Activated CD4-positive, alpha-beta memory T cell treated with anti-CD3 and anti-CD28 coated beads for 36 hours (primary cell): Measurements from ENCODE around the gene NTMT1. TPM values are rescaled to one million over a fixed set of nuclear protein-coding genes. Genes with fewer than 3 reads are reported as not detected.
"Not testable (repeated sequence)": the region's sequence is repeated elsewhere in the genome, so short reads cannot be mapped to it uniquely, and the experiment has no call there.

Source experiments
- CTCF ChIA-PET: fragments of 350-600 bp; sonication (Branson Sonifier 250); formaldehyde crosslinking; loops from one replicate; lab custom pipeline; 2021; ENCODE audit warnings: antibody characterized with exemption, inconsistent platforms; lab: Charles Lee
- POLR2A ChIA-PET: fragments of 350-600 bp; sonication (Branson Sonifier 250); formaldehyde crosslinking; loops from one replicate; lab custom pipeline; 2021; ENCODE audit warnings: antibody characterized with exemption; lab: Charles Lee
- DNase-seq: peaks from one replicate; pipeline ENCODE4 v3.0.0-alpha.2; 2020
- H3K27ac Mint-ChIP-seq: one replicate; pipeline ENCODE4 v1.8.0; 2021; ENCODE audit warnings: mixed read lengths
- H3K27me3 Mint-ChIP-seq: one replicate; pipeline ENCODE4 v1.8.0; 2021; ENCODE audit warnings: mixed read lengths
- H3K36me3 Mint-ChIP-seq: one replicate; pipeline ENCODE4 v1.8.0; 2021; ENCODE audit warnings: mixed read lengths
- H3K4me1 Mint-ChIP-seq: one replicate; pipeline ENCODE4 v1.8.0; 2021; ENCODE audit warnings: low read depth, mixed read lengths
- H3K4me3 Mint-ChIP-seq: one replicate; pipeline ENCODE4 v1.8.0; 2021; ENCODE audit warnings: mild to moderate bottlenecking, mixed read lengths
- H3K9me3 Mint-ChIP-seq: one replicate; pipeline ENCODE4 v1.8.0; 2021; ENCODE audit warnings: mixed read lengths
- intact Hi-C: fragments of 100-400 bp; cut with micrococcal nuclease; formaldehyde crosslinking; loops from one replicate; pipeline ENCODE4 v1.15.1; 2023
- total RNA-seq, 2 experiments: library from RNA; stranded (reverse); gene quantifications; one replicate each; pipeline ENCODE4 v1.2.3, GENCODE V29; 2021

NTMT1 gene
- total RNA-seq, 2 experiments from 2014 or later, result 59.9 to 64.6 TPM

DNA sequence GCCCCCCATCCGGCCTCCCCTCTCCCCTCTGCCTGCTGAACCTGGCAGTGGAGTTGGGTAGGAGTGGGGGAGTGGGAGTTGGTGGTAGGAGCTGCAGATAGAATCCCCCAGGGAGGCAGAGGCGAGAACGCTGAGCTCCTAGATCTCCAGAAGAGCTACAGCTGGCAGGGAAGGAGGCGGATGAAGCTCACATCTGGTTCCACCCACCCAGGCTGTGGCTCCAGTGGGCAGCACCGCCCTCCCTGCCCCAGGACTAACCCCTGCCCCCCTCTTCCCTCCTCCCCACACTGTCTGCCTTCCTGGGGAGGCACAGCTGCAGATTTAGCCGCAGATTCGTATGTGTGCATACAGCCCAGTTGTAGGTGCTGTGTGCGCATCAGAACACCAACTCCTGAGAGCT is 39.3 kb upstream of the NTMT1 start:
- ChIA-PET CTCF (interaction anchor here (0.7 to 2.0 kb wide), 4 partner anchors 88 to 455 kb away, joined by 4 to 8 read pairs (median 5); no protein-coding TSS in a partner anchor), POLR2A (interaction anchor here (1.2 kb wide), 1 partner anchor 97 kb away, joined by 3 read pairs; no protein-coding TSS in a partner anchor)
- no peaks in the 10 kb centered on the region for H3K27me3 Mint-ChIP-seq
- peaks cover 33% of the 10 kb centered on the region for H3K4me1 Mint-ChIP-seq
- intact Hi-C loops, result no loop called here
- no peak for DNase-seq
- no peaks in the 10 kb centered on the region for H3K9me3 Mint-ChIP-seq
- no peak overlapping the region for H3K27ac Mint-ChIP-seq
- H3K4me3 Mint-ChIP-seq, result no peak overlapping the region
- H3K36me3 Mint-ChIP-seq, result no peaks in the 10 kb centered on the region

DNA sequence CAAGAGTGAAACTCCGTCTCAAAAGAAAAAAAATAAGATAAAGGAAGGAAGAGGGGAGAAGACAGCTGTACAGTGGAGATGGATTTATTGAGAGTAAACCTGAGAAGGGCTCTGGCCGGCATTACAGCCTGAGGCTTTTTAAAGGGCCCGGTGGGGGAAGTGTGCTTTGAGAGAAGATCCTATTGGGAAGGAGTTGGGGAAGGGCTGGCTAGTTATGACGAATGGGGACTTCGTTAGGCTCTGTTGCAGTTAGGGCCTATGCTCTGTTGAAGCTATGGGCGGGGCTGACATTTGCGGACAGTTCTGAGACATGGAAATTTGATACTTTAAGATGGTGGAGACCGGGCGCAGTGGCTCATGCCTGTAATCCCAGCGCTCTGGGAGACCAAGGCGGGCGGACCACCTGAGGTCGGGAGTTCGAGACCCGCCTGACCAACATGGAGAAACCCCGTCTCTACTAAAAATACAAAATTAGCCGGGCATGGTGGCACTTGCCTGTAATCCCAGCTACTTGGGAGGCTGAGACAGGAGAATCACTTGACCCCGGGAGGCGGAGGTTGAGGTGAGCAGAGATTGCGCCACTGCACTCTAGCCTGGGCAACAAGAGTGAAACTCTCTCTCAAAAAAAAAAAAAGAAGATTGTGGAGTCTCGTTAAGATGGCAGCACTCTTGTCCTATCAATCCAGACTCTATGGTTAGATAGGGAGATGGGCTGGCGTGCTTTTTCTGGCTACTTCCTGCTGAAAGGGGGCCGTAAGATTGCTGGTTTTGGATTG is 38.3 kb upstream of the NTMT1 start:
- CTCF ChIA-PET, result interaction anchor here (1.4 to 2.0 kb wide), 3 partner anchors 445 to 456 kb away, joined by 4 to 8 read pairs (median 6); no protein-coding TSS in a partner anchor
- intact Hi-C loops, result no loop called here
- POLR2A ChIA-PET, result interaction anchor here (1.2 kb wide), 1 partner anchor 98 kb away, joined by 3 read pairs; no protein-coding TSS in a partner anchor

DNA sequence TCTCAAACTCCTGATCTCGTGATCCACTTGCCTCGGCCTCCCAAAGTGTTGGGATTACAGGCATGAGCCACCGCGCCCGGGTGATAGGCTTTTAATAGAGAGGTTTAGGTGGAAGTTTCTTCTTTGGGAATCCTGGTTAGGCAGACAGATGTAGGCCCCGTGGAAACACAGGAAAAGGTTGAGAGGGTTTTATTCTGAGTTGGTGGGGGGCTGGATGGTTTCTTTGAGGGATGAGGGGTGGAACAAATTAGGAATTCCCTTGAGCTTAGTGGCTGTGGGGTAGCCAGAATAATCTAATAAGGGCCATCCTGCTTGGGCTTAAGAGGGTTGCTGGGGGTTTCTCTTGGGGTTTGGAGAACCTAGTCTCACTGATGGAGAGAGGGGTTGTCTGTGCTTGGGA is 35.5 kb upstream of the NTMT1 start:
- H3K4me1 Mint-ChIP-seq, result peaks cover 5% of the 10 kb centered on the region
- CTCF ChIA-PET, result interaction anchor here (1.2 to 1.7 kb wide), 2 partner anchors 34 to 55 kb away, joined by 3 to 4 read pairs; no protein-coding TSS in a partner anchor
- POLR2A ChIA-PET, result no interaction called here

More for the DNA sequence above, 38.3 kb upstream of the NTMT1 start:
- Mint-ChIP-seq H3K4me1 (peaks cover 23% of the 10 kb centered on the region), H3K4me3 (no peak overlapping the region), H3K27ac (no peak overlapping the region), H3K9me3 (no peaks in the 10 kb centered on the region), H3K36me3 (no peaks in the 10 kb centered on the region), H3K27me3 (no peaks in the 10 kb centered on the region)
- DNase-seq, result no peak

DNA sequence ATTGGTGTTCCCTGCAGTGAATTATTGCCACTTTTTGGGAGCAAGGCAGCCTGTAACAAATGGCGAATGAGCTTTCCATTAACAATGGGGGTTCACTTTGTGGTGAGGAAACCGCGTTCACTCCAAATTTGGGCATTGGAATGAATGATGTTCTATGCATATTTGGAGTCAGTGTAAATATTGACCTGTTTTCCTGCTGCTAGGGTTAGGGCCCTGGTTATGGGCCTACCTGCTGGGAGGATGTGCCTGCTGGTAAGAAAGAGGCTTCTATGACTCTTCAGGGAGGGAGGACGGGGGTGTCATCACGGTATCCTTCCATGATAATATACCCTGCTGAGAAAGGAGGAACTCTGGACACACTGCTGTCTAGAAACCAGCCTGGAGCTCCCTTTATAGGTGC is 34.0 kb upstream of the NTMT1 start:
- Mint-ChIP-seq H3K36me3 (no peaks in the 10 kb centered on the region), H3K9me3 (no peaks in the 10 kb centered on the region), H3K4me3 (no peak overlapping the region), H3K27ac (no peak overlapping the region), H3K4me1 (peaks cover 7% of the 10 kb centered on the region), H3K27me3 (no peaks in the 10 kb centered on the region)
- ChIA-PET POLR2A (interaction anchor here (0.6 kb wide), 1 partner anchor 91 kb away, joined by 4 read pairs; no protein-coding TSS in a partner anchor), CTCF (interaction anchor here (1.1 kb wide), 1 partner anchor 14 kb away, joined by 3 read pairs; no protein-coding TSS in a partner anchor)
- intact Hi-C loops, result no loop called here
- no peak for DNase-seq

More for the DNA sequence above, 35.5 kb upstream of the NTMT1 start:
- no peak for DNase-seq
- no peak overlapping the region for H3K4me3 Mint-ChIP-seq
- no peaks in the 10 kb centered on the region for H3K27me3 Mint-ChIP-seq
- intact Hi-C loops, result no loop called here
- no peaks in the 10 kb centered on the region for H3K36me3 Mint-ChIP-seq
- no peaks in the 10 kb centered on the region for H3K9me3 Mint-ChIP-seq
- no peak overlapping the region for H3K27ac Mint-ChIP-seq

DNA sequence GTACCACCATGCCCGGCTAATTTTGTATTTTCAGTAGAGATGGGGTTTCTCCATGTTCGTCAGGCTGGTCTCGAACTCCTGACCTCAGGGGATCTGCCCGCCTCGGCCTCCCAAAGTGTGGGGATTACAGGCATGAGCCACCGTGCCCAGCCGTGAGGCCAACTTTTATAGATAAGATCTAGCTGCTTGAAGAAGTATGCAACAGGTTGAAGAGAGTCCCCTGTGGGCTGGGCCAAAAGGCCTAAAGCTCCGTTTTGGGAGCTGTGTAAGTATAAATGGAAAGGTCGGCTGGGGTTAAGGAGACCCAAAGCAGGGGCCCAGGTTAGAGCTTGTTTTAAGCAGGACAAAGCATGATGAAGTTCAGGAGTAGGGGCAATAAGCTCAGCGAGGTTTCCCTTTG is 33.2 kb upstream of the NTMT1 start:
- intact Hi-C loops, H3K27me3 Mint-ChIP-seq, H3K27ac Mint-ChIP-seq, H3K36me3 Mint-ChIP-seq, H3K4me3 Mint-ChIP-seq, H3K4me1 Mint-ChIP-seq, H3K9me3 Mint-ChIP-seq, DNase-seq, POLR2A ChIA-PET: not testable (repeated sequence)
- CTCF ChIA-PET, result interaction anchor here (1.1 to 1.3 kb wide), 3 partner anchors 31 to 453 kb away, joined by 3 to 4 read pairs (median 4); no protein-coding TSS in a partner anchor

DNA sequence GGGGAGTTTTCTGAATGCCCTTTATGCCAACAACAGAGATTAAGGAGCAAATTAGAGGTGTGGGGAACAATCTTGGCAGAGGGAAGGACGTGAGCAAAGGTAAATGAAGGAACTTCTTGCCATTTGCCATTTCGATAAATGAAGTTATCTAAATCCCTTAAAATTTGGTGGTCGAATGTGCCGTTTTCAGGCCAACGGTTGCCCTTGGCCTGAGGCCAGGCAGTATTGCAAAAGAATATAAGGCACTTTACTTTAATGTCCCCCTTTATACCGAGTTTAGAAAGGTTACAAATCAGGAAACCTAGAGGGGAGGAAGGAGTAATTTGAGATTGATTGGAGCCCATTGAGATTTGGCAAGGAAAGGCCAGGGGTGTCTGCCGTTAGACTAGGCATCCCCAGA is 31.3 kb upstream of the NTMT1 start:
- Mint-ChIP-seq H3K36me3 (no peaks in the 10 kb centered on the region), H3K9me3 (no peaks in the 10 kb centered on the region), H3K4me1 (peaks cover 14% of the 10 kb centered on the region), H3K27me3 (peaks cover 2% of the 10 kb centered on the region), H3K27ac (no peak overlapping the region), H3K4me3 (no peak overlapping the region)
- POLR2A ChIA-PET, result no interaction called here
- no peak for DNase-seq
- CTCF ChIA-PET, result no interaction called here
- intact Hi-C loops, result no loop called here

DNA sequence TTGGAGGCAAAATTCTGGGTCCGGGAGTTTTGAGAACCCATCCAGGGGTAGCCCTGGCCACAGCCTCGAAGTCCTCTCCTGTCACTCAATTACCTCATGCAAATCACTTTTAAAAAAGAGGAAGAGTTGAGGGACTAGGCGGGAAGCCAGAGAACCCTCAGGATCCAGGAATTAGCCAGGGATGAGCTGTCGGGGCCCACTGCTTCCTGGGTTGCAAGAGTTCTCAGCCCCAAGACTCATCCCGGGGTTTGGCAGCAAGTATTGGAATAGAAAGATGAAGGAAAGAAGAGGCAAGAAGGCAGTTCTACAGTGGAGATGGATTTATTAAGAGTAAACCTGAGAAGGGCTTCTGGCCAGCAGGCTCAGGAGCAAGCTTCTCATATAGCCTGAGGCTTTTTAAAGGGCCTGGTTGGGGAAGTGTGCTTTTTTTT is 30.6 kb upstream of the NTMT1 start:
- DNase-seq, result no peak
- Mint-ChIP-seq H3K36me3 (no peaks in the 10 kb centered on the region), H3K27me3 (peaks cover 2% of the 10 kb centered on the region), H3K4me1 (peaks cover 14% of the 10 kb centered on the region), H3K9me3 (no peaks in the 10 kb centered on the region), H3K4me3 (no peak overlapping the region), H3K27ac (no peak overlapping the region)
- POLR2A ChIA-PET, result interaction anchor here (3.3 kb wide), 1 partner anchor 11 kb away, joined by 12 read pairs; no protein-coding TSS in a partner anchor
- intact Hi-C loops, result no loop called here
- CTCF ChIA-PET, result interaction anchor here (1.4 kb wide), 1 partner anchor 452 kb away, joined by 4 read pairs; no protein-coding TSS in a partner anchor

DNA sequence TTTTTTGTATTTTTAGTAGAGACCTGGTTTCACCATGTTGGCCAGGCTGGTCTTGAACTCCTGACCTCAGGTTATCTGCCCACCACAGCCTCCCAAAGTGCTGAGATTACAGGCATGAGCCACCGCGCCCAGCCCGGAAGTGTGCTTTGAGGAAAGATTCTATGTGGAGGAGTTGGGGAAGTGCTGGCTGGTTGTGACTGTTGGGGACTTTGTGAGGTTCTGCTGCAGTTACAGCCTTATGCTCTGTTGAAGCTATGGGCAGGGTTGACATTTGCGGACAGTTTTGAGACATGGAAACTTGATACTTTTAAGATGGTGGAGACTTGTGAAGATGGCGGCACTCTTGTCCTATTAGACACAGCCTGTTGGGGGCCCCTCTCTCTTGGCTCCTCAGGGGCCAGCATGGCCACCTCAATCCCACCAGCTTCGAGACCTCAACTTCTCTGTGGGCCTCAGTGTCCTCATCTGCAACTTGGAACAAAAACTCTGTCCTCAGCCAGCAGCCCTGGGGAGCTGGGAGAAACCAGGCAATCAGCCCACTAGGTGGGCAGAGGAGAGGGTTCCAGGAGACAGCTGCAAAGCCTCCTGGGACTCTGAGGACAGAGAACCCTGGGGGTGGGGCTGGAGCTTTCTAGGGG is 29.9 kb upstream of the NTMT1 start:
- Mint-ChIP-seq H3K9me3 (no peaks in the 10 kb centered on the region), H3K27ac (no peak overlapping the region), H3K4me3 (peak overlapping the region; percentile 24), H3K36me3 (no peaks in the 10 kb centered on the region), H3K27me3 (peaks cover 2% of the 10 kb centered on the region), H3K4me1 (peaks cover 14% of the 10 kb centered on the region)
- POLR2A ChIA-PET, result interaction anchor here (3.3 kb wide), 1 partner anchor 12 kb away, joined by 12 read pairs; no protein-coding TSS in a partner anchor
- intact Hi-C loops, result no loop called here
- CTCF ChIA-PET, result interaction anchor here (0.8 to 3.3 kb wide), 5 partner anchors 15 to 464 kb away, joined by 3 to 9 read pairs (median 4); partner anchors contain the start of gene IER5L
- no peak for DNase-seq

DNA sequence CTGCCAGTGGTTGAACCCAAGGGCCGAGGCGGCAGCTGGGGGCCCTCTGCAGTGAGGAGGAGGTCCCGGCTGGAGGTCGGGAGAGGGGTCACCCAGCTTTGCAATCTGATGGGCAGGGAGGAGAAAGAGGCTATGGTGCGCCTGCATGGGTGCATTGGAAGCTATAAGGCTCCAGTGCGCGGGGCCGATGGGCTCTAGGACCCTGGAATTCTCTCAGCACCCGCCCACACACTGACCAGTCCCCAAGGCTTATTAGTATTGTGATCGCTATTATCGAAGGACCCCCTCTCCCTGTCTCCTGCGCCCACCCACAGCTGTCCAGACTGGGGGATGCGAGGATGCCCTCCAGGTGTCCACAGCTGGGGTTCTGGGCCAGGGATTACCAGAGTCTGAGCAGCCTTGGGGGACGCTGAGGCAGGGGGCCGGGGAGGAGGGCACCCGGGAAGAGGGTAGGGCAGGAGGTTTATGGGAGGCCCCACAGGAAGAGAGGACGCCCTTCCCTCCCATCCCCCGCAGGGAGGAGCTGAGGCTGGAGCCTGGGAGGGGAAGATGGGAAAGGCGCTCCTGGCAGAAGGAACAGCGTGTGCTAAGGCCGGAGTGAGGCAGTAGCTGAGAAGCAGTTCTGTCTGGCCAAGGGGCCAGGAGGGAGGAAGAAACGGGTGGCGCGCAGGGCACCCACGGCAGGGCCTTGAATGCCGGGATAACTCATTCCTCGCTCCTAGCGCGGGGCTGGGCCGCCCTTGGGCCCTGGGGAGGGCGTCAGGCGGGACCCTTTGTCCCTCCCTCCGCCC is 29.2 kb upstream of the NTMT1 start:
- Mint-ChIP-seq H3K9me3 (no peaks in the 10 kb centered on the region), H3K36me3 (no peaks in the 10 kb centered on the region), H3K4me3 (peak overlapping the region; percentile 24), H3K4me1 (peaks cover 14% of the 10 kb centered on the region), H3K27ac (no peak overlapping the region), H3K27me3 (peaks cover 2% of the 10 kb centered on the region)
- DNase-seq, result no peak
- POLR2A ChIA-PET, result interaction anchor here (1.0 to 3.3 kb wide), 4 partner anchors 13 to 457 kb away, joined by 3 to 12 read pairs (median 4); no protein-coding TSS in a partner anchor
- CTCF ChIA-PET, result interaction anchor here (0.8 to 3.3 kb wide), 7 partner anchors 10 to 465 kb away, joined by 3 to 9 read pairs (median 4); partner anchors contain the start of gene IER5L
- intact Hi-C loops, result no loop called here

DNA sequence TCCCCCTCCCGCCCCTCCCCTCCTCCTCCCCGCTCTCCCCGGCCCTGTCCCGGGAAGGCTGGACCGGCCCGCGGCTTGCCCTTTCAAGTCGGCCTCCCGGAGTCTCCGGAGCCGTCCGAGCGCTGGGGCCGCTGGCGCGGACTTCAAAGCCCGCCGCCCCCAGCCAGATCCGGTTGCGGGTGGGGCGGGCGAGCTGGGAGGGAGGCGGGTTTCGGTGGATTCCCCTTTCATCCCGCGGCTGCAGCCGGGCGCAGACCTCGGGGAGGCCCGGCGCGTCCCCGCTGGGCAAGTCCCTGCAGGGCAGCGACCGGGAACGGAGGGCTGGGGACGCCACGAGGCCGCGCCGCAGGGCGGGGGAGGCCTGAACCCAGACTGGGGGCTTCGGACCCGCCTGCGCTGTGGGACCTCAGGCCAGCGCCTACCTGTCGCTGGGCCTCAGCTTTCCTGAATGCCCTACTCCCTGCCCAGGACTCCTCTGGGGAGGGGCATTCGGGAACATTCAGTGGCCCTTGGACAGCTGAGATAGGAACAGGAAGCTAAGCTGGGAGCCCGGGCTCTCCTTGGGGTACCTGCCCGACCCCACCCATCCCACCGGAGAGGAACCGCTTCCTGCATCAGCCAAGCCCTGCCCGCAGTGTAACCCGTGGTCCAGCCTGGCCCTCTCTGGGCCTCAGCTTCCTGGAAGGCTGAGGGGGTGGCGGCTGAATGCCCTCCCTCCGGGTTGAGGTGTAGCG is 28.4 kb upstream of the NTMT1 start:
- ChIA-PET POLR2A (interaction anchor here (1.0 to 3.3 kb wide), 4 partner anchors 12 to 457 kb away, joined by 3 to 12 read pairs (median 4); no protein-coding TSS in a partner anchor), CTCF (interaction anchor here (1.2 to 3.3 kb wide), 5 partner anchors 9 to 466 kb away, joined by 3 to 9 read pairs (median 7); no protein-coding TSS in a partner anchor)
- intact Hi-C loops, result no loop called here
- Mint-ChIP-seq H3K4me1 (peaks cover 14% of the 10 kb centered on the region), H3K4me3 (peak overlapping the region; percentile 23), H3K9me3 (no peaks in the 10 kb centered on the region), H3K27me3 (peaks cover 2% of the 10 kb centered on the region), H3K36me3 (no peaks in the 10 kb centered on the region), H3K27ac (no peak overlapping the region)
- DNase-seq, result peak; percentile 55
